Heart left ventricle (tissue), 16 donors: ENCODE measurements around the gene MEIOC. TPM values are rescaled to one million over a fixed set of nuclear protein-coding genes. Genes with fewer than 3 reads are reported as not detected.

Experiments used
- ATAC-seq, 4 donors: fragments of 200-7000 bp; cut with Tn5 transposase; one replicate each; pipeline ENCODE4 v1.9.1; 2020 to 2022; ENCODE audit warnings: moderate library complexity in 4 of 4, mild to moderate bottlenecking in 3 of 4, moderate number of reproducible peaks in 1 of 4
- DNase-seq, 5 donors: peaks; one replicate each; pipeline ENCODE4 v3.0.0-alpha.2; 2020
- H3K27ac ChIP-seq, 12 donors: fragments of 200-600 bp; sonication (generic) in 4 of 12; one replicate each; pipeline versions ENCODE4 v1.5.0 to v1.8.0; 2016 to 2022; ENCODE audit warnings: mild to moderate bottlenecking in 2 of 12
- H3K27me3 ChIP-seq, 9 donors: fragments of 200-600 bp; sonication (generic) in 2 of 9; one replicate each; pipeline versions ENCODE4 v1.5.1 to v1.8.0; 2016 to 2022; ENCODE audit warnings: mild to moderate bottlenecking in 3 of 9
- H3K36me3 ChIP-seq, 9 donors: fragments of 200-600 bp; sonication (generic) in 2 of 9; one replicate each; pipeline versions ENCODE4 v1.5.0 to v1.8.0; 2018 to 2022; ENCODE audit warnings: mild to moderate bottlenecking in 2 of 9
- H3K4me1 ChIP-seq, 12 donors: fragments of 200-600 bp; sonication (generic) in 4 of 12; one replicate each; pipeline versions ENCODE4 v1.5.0 to v1.8.0; 2016 to 2022; ENCODE audit warnings: mild to moderate bottlenecking in 3 of 12
- H3K4me3 ChIP-seq, 12 donors: fragments of 200-600 bp; sonication (generic) in 4 of 12; one replicate each; pipeline versions ENCODE4 v1.5.0 to v1.8.0; 2017 to 2022; ENCODE audit warnings: mild to moderate bottlenecking in 9 of 12, moderate library complexity in 4 of 12
- H3K9me3 ChIP-seq, 12 donors: fragments of 200-600 bp; sonication (generic) in 4 of 12; one replicate each; pipeline versions ENCODE4 v1.5.0 to v1.8.0; 2016 to 2022; ENCODE audit warnings: mild to moderate bottlenecking in 1 of 12
- CTCF ChIP-seq, 12 donors: fragments of 200-600 bp; sonication (generic) in 4 of 12; IDR thresholded peaks; one replicate each; pipeline versions ENCODE4 v1.5.0 to v1.8.0; 2018 to 2022; ENCODE audit warnings: antibody characterized with exemption in 12 of 12, mild to moderate bottlenecking in 5 of 12
- POLR2A ChIP-seq, 2 donors: fragments of 450-650 bp; IDR thresholded peaks; one replicate each; pipeline ENCODE4 v1.6.1; 2017; ENCODE audit warnings: antibody characterized with exemption in 2 of 2, mild to moderate bottlenecking in 2 of 2, moderate library complexity in 2 of 2
- WGBS, 4 donors: extraction: QIAGEN DNeasy Blood & Tissue Kit in 2 of 4; methylation state at CpG; one replicate each; pipeline versions ENCODE4 v1.1.5 to v1.1.7; 2013 to 2018; 5-methylcytosine and 5-hydroxymethylcytosine counted together
- intact Hi-C, 10 donors: fragments of 100-400 bp; cut with DNase I; formaldehyde crosslinking; loops; one replicate each; pipeline versions ENCODE4 v1.11.1 to v1.14.2; 2022
- polyA plus RNA-seq, 2 donors: library from polyadenylated mRNA; stranded (reverse); fragments of 200-250 nt; gene quantifications; one replicate each; pipeline ENCODE4 v1.2.3, GENCODE V29; 2013
- total RNA-seq, 9 donors: library from RNA; depleted of rRNA in 2 of 9; stranded (reverse); fragments of >200 nt in 2 of 9; fragmentation: NEBNext Ultra II Directional in 3 of 9; extraction: Animal tissue kit (Norgen Biotek cat#: 25700) in 3 of 9; gene quantifications; one replicate each; pipeline versions ENCODE4 v1.1.0 to v1.2.4, GENCODE V29; 2016 to 2023
- donor health status: ischemic (EF 13 %, LVEDD 7.1; RV severe dilation, severe dysfunction).
- donor health status: healthy with polysubstance abuse.
- donor health status: DM: no; HTN: yes; CAD: no.
- donor health status: DM: no; HTN: no; CAD: no.
- donor health status: ischemic (EF 25% LVEDD 6.9; RV normal size, moderate dysfunction).
- donor health status: ischemic (EF 25% LVEDD 5.7; RV mildly dilated, moderate dysfunction).
- donor health status: healthy.
- donor health status: DM: yes; HTN: yes; CAD: no.
- donor health status: ischemic (EF 35%, LVEDD 5.7; RV mildly dilated, moderate dysfunction).
- donor health status: nonischemic (EF 11% LVEDD 7.7; RV severe dilation, severe dysfunction).
- donor health status: DM: yes; HTN: yes; CAD: no.
- donor health status: PGD.
- donor health status: ischemic (EF 29% LVEDD 5.4; RV normal size, mild dysfunction).
- donor health status: nonischemic (EF 23%, LVEDD 6.1; RV moderate dilation, normal function).

MEIOC gene
- total and polyA plus RNA-seq, 11 donors = 0.03 TPM; not detected in 10

GRCh38 chr17:44637066-44637465 is 19.2 kb upstream of the MEIOC start:
- Histone ChIP-seq H3K4me1 (no peaks in the 10 kb centered on the region), H3K36me3 (no peaks in the 10 kb centered on the region), H3K4me3 (no peak overlapping the region), H3K9me3 (no peaks in the 10 kb centered on the region), H3K27me3 (no peaks in the 10 kb centered on the region), H3K27ac (no peak overlapping the region)
- DNase-seq (no peak), ATAC-seq (no peak)
- TF ChIP-seq CTCF (IDR thresholded peaks at IDR 0.05) (no peak), POLR2A (IDR thresholded peaks at IDR 0.05) (no peak)
- intact Hi-C loops = loop anchor here in 3 of 10 donors (2.0 to 5.0 kb wide), 2 partner anchors 104 to 105 kb away; no protein-coding TSS in a partner anchor
- WGBS, 4 donors = 78 to 89% (median 83%) methylated on average over 1 of the region's 1 CpG

- 34 to 56% (median 41%) methylated on average over 7 of the region's 7 CpGs for WGBS, 4 donors
- H3K4me1 ChIP-seq = peaks cover 0 to 7% (median 0%) of the 10 kb centered on the region in 12 donors
- H3K36me3 ChIP-seq = no peaks in the 10 kb centered on the region
- H3K9me3 ChIP-seq = no peaks in the 10 kb centered on the region
- intact Hi-C loops = no loop called here
- no peak overlapping the region for H3K4me3 ChIP-seq
- ATAC-seq (peak; percentile 32 to 73 (median 49)), DNase-seq (no peak)
- H3K27ac ChIP-seq = no peak overlapping the region
- TF ChIP-seq POLR2A (IDR thresholded peaks at IDR 0.05) = no peak
- no peak for TF ChIP-seq CTCF (IDR thresholded peaks at IDR 0.05)
- H3K27me3 ChIP-seq = peaks cover 0 to 4% (median 0%) of the 10 kb centered on the region in 9 donors
Observed at GRCh38 chr17:44642834-44643233, 13.4 kb upstream of the MEIOC start.

- Histone ChIP-seq H3K4me3 (no peak overlapping the region), H3K27me3 (peaks cover 0 to 11% (median 0%) of the 10 kb centered on the region in 9 donors), H3K27ac (no peak overlapping the region), H3K4me1 (peaks cover 0 to 7% (median 0%) of the 10 kb centered on the region in 12 donors), H3K36me3 (no peaks in the 10 kb centered on the region), H3K9me3 (no peaks in the 10 kb centered on the region)
- 81 to 87% (median 84%) methylated on average over 12 of the region's 12 CpGs for WGBS, 4 donors
- DNase-seq (no peak), ATAC-seq (no peak)
- intact Hi-C loops = no loop called here
- TF ChIP-seq POLR2A (IDR thresholded peaks at IDR 0.05) (no peak), CTCF (IDR thresholded peaks at IDR 0.05) (no peak)
Observed at GRCh38 chr17:44645341-44645740, 10.9 kb upstream of the MEIOC start.

- ATAC-seq = no peak
- Histone ChIP-seq H3K9me3 (no peaks in the 10 kb centered on the region), H3K27ac (no peak overlapping the region), H3K27me3 (peaks cover 0 to 14% (median 0%) of the 10 kb centered on the region in 9 donors), H3K36me3 (no peaks in the 10 kb centered on the region), H3K4me3 (no peak overlapping the region), H3K4me1 (peaks cover 0 to 7% (median 0%) of the 10 kb centered on the region in 12 donors)
- intact Hi-C loops = no loop called here
- no peak for DNase-seq
- TF ChIP-seq POLR2A (IDR thresholded peaks at IDR 0.05) (no peak), CTCF (IDR thresholded peaks at IDR 0.05) (no peak)
- 83 to 86% (median 84%) methylated on average over 4 of the region's 4 CpGs for whole genome bisulfite sequencing, 4 donors
Observed at GRCh38 chr17:44646280-44646679, 10.0 kb upstream of the MEIOC start.
